Activated B cell treated with CpG ODN at 0.5 μM for 24 hours (primary cell): ENCODE results near the gene ZNF765. TPM values are rescaled to one million over a fixed set of nuclear protein-coding genes. Genes with fewer than 3 reads are reported as not detected.
"Not testable (repeated sequence)": the region's sequence is repeated elsewhere in the genome, so short reads cannot be mapped to it uniquely, and the experiment has no call there.

Source experiments
- ATAC-seq: fragments of 200-7000 bp; cut with Tn5 transposase; one replicate; pipeline ENCODE4 v1.10.0; 2021; ENCODE audit warnings: low read depth, mild to moderate bottlenecking, moderate library complexity
- CTCF ChIA-PET: fragments of 350-600 bp; sonication (Branson Sonifier 250); formaldehyde crosslinking; loops from one replicate; lab custom pipeline; 2021; ENCODE audit warnings: antibody characterized with exemption; lab: Charles Lee
- POLR2A ChIA-PET: fragments of 350-600 bp; sonication (Branson Sonifier 250); formaldehyde crosslinking; loops from one replicate; lab custom pipeline; 2021; ENCODE audit warnings: antibody characterized with exemption; lab: Charles Lee
- DNase-seq: peaks from one replicate; pipeline ENCODE4 v3.0.0; 2022
- H3K27ac Mint-ChIP-seq: one replicate; pipeline ENCODE4 v1.8.0; 2020; ENCODE audit warnings: mixed read lengths
- H3K27me3 Mint-ChIP-seq: one replicate; pipeline ENCODE4 v1.8.0; 2021; ENCODE audit warnings: mixed read lengths
- H3K36me3 Mint-ChIP-seq: one replicate; pipeline ENCODE4 v1.8.0; 2021; ENCODE audit warnings: low read depth, mixed read lengths
- H3K4me1 Mint-ChIP-seq: one replicate; pipeline ENCODE4 v1.8.0; 2021; ENCODE audit warnings: mixed read lengths
- H3K4me3 Mint-ChIP-seq: one replicate; pipeline ENCODE4 v1.8.0; 2020; ENCODE audit warnings: mild to moderate bottlenecking, mixed read lengths
- H3K9me3 Mint-ChIP-seq: one replicate; pipeline ENCODE4 v1.8.0; 2020; ENCODE audit warnings: mixed read lengths
- intact Hi-C: fragments of 100-400 bp; cut with micrococcal nuclease; formaldehyde crosslinking; loops from one replicate; pipeline ENCODE4 v1.15.1; 2024
- total RNA-seq: library from RNA; stranded (reverse); gene quantifications from 2 replicates; pipeline ENCODE4 v1.2.3, GENCODE V29; 2022
- TF ChIP-seq, protein P1 (sequence below): fragments of 200-600 bp; IDR thresholded peaks from one replicate; pipeline ENCODE4 v1.8.0; 2022; ENCODE audit warnings: antibody characterized with exemption, mild to moderate bottlenecking

The ZNF765 gene
- total RNA-seq, 1 donor from 2014 or later = 18.9 TPM

DNA sequence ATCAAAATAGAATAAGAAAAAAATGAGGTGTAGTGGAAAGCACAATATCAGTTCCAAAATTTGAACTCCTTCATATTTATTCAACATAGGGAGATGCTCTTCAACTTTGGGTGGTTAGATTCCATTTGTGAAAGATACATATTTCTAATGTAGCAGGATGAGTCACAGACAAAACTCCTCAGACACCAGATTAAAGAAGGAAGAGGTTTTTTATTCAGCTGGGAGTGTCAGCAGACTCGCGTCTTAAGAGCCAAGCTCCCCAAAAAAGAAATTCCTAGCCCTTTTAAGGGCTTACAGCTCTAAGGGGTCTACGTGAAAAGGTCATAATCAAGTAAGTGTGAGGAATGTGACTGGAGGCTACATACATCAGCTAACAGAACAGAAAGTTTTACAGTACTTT is 6.8 kb upstream of the ZNF765 start:
- no peak overlapping the region for H3K4me3 Mint-ChIP-seq
- no peak for DNase-seq
- H3K9me3 Mint-ChIP-seq = peaks cover 38% of the 10 kb centered on the region
- peaks cover 1% of the 10 kb centered on the region for H3K4me1 Mint-ChIP-seq
- ATAC-seq = no peak
- H3K27ac Mint-ChIP-seq = no peak overlapping the region
- POLR2A ChIA-PET = no interaction called here
- intact Hi-C loops = no loop called here
- no peaks in the 10 kb centered on the region for H3K27me3 Mint-ChIP-seq
- peaks cover 39% of the 10 kb centered on the region for H3K36me3 Mint-ChIP-seq
- CTCF ChIA-PET = no interaction called here
- TF ChIP-seq, protein P1, sequence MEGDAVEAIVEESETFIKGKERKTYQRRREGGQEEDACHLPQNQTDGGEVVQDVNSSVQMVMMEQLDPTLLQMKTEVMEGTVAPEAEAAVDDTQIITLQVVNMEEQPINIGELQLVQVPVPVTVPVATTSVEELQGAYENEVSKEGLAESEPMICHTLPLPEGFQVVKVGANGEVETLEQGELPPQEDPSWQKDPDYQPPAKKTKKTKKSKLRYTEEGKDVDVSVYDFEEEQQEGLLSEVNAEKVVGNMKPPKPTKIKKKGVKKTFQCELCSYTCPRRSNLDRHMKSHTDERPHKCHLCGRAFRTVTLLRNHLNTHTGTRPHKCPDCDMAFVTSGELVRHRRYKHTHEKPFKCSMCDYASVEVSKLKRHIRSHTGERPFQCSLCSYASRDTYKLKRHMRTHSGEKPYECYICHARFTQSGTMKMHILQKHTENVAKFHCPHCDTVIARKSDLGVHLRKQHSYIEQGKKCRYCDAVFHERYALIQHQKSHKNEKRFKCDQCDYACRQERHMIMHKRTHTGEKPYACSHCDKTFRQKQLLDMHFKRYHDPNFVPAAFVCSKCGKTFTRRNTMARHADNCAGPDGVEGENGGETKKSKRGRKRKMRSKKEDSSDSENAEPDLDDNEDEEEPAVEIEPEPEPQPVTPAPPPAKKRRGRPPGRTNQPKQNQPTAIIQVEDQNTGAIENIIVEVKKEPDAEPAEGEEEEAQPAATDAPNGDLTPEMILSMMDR = no peak

DNA sequence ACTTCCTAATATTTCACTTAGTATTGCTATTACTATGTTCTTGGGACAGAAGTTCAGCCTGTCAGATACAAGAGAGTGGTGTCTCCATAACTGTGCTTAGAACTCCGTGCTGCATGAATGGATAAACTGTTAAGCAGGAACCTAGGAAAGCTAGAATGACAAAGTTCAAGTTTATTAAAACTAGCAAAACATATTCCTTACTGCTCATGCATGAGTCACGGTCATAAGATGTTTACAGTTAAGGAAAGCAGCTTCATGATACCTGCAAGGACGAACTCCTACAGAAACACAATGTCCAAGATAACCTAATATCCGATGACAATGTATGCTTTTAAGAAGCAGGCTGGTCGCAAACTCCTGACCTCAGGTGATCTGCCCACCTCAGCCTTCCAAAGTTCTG is 6.0 kb upstream of the ZNF765 start:
- ChIA-PET CTCF (no interaction called here), POLR2A (no interaction called here)
- Mint-ChIP-seq H3K27me3 (no peaks in the 10 kb centered on the region), H3K36me3 (peaks cover 33% of the 10 kb centered on the region), H3K9me3 (peaks cover 35% of the 10 kb centered on the region), H3K4me1 (peaks cover 3% of the 10 kb centered on the region), H3K27ac (no peak overlapping the region), H3K4me3 (no peak overlapping the region)
- TF ChIP-seq, protein P1 = no peak
- DNase-seq (no peak), ATAC-seq (no peak)
- intact Hi-C loops = no loop called here

- Mint-ChIP-seq H3K4me1 (peaks cover 6% of the 10 kb centered on the region), H3K27ac (no peak overlapping the region), H3K36me3 (peaks cover 29% of the 10 kb centered on the region), H3K4me3 (no peak overlapping the region), H3K9me3 (peaks cover 34% of the 10 kb centered on the region), H3K27me3 (no peaks in the 10 kb centered on the region)
- ATAC-seq (no peak), DNase-seq (no peak)
- CTCF ChIA-PET = no interaction called here
- POLR2A ChIA-PET = no interaction called here
- intact Hi-C loops = no loop called here
- TF ChIP-seq, protein P1 = no peak
Measured at GRCh38 chr19:53389571-53389970, 5.4 kb upstream of the ZNF765 start.

DNA sequence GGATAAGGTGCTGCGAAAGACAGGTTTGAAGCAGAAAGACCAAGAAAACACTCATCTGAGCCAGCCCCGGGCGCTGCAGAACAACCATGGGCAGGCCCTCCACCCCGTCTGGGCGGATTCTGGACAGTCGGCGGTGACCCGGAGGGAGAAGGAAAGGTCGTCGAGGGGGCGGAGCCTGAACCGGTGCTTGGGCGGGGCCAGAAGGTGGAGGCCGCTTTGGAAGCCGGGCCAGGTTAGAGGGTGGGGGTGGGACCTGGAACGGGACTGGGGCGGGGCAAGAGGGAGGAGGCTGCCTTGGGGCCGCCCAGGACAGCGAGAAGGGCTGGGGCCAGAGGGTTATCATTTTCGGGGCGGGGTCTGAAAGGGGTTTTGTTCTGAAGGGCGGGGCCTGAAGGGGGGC is 5.0 kb upstream of the ZNF765 start:
- POLR2A ChIA-PET = no interaction called here
- H3K4me1 Mint-ChIP-seq = peaks cover 9% of the 10 kb centered on the region
- no peak overlapping the region for H3K4me3 Mint-ChIP-seq
- TF ChIP-seq, protein P1 = no peak
- peaks cover 30% of the 10 kb centered on the region for H3K9me3 Mint-ChIP-seq
- ATAC-seq = no peak
- intact Hi-C loops = no loop called here
- no peak for DNase-seq
- CTCF ChIA-PET = no interaction called here
- H3K27ac Mint-ChIP-seq = no peak overlapping the region
- peaks cover 26% of the 10 kb centered on the region for H3K36me3 Mint-ChIP-seq
- H3K27me3 Mint-ChIP-seq = no peaks in the 10 kb centered on the region

- Mint-ChIP-seq H3K27me3 (no peaks in the 10 kb centered on the region), H3K27ac (peak overlapping the region; percentile 90), H3K36me3 (peaks cover 21% of the 10 kb centered on the region), H3K9me3 (peaks cover 11% of the 10 kb centered on the region), H3K4me1 (peaks cover 29% of the 10 kb centered on the region), H3K4me3 (peak overlapping the region; percentile 95)
- intact Hi-C loops = loop anchor here (2.0 kb wide), 2 partner anchors 36 to 62 kb away; partner anchors contain the start of genes ZNF761 and ZNF845
- DNase-seq = no peak
- ChIA-PET CTCF (no interaction called here), POLR2A (interaction anchor here (0.6 to 1.9 kb wide), 8 partner anchors 29 to 1205 kb away, joined by 3 to 9 read pairs (median 4); partner anchors contain the start of genes PPP2R1A, ZNF525, ZNF761 and ZNF808)
- no peak for ATAC-seq
- TF ChIP-seq, protein P1 = no peak
Measured at GRCh38 chr19:53394522-53394973, 401 bp upstream of the ZNF765 start.

GRCh38 chr19:53395840-53396524 is 1.0 kb downstream of the ZNF765 start:
- CTCF ChIA-PET = not testable (repeated sequence)
- peak overlapping the region; percentile 90 for H3K27ac Mint-ChIP-seq

More at GRCh38 chr19:53395840-53396524, 1.0 kb downstream of the ZNF765 start:
- not testable (repeated sequence) for ATAC-seq, H3K27me3 Mint-ChIP-seq, DNase-seq, H3K9me3 Mint-ChIP-seq
- peak overlapping the region; percentile 95 for H3K4me3 Mint-ChIP-seq
- intact Hi-C loops = loop anchor here (1.0 to 2.0 kb wide), 9 partner anchors 31 to 293 kb away; partner anchors contain the start of genes ZNF160, ZNF525, ZNF677 and ZNF761
- POLR2A ChIA-PET = interaction anchor here (0.6 to 1.9 kb wide), 3 partner anchors 30 to 1207 kb away, joined by 3 to 9 read pairs (median 4); partner anchors contain the start of genes PPP2R1A and ZNF525
- H3K36me3 Mint-ChIP-seq = peaks cover 32% of the 10 kb centered on the region
- peaks cover 28% of the 10 kb centered on the region for H3K4me1 Mint-ChIP-seq
